H1 (cell line): Measurements from ENCODE around the gene RPS15. TPM values are rescaled to one million over a fixed set of nuclear protein-coding genes. Genes with fewer than 3 reads are reported as not detected.

Source experiments
- ATF3 ChIP-seq: IDR thresholded peaks from 2 replicates; pipeline ENCODE4 v1.6.1; 2011; ENCODE audit warnings: low read depth, mild to moderate bottlenecking, low read length; ENCODE audit not compliant: insufficient read depth
- BACH1 ChIP-seq: IDR thresholded peaks from 2 replicates; pipeline ENCODE4 v1.6.1; 2012; ENCODE audit warnings: low read length, improper control_type of control experiment
- BCL11A ChIP-seq, 2 experiments: IDR thresholded peaks; one replicate each; pipeline ENCODE4 v1.6.1; 2011; ENCODE audit warnings: low read depth in 2 of 2, low read length in 2 of 2, mild to moderate bottlenecking in 2 of 2
- CBX8 ChIP-seq: fragments of 300-800, 300-1000 bp; sonication (generic); IDR thresholded peaks from 2 replicates; pipeline ENCODE4 v1.7.1; 2016; ENCODE audit warnings: low read depth, low read length, borderline replicate concordance
- E2F6 ChIP-seq: IDR thresholded peaks from 2 replicates; pipeline ENCODE4 v1.6.1; 2012; ENCODE audit warnings: inconsistent platforms
- KDM5A ChIP-seq: fragments of 200-600 bp; IDR thresholded peaks from 2 replicates; pipeline ENCODE4 v1.7.1; 2012; ENCODE audit warnings: mild to moderate bottlenecking, low read length, inconsistent platforms, mixed read lengths
- MAX ChIP-seq: IDR thresholded peaks from 2 replicates; pipeline ENCODE4 v1.6.1; 2012; ENCODE audit warnings: inconsistent platforms
- NANOG ChIP-seq: IDR thresholded peaks from 2 replicates; pipeline ENCODE4 v1.6.1; 2011; ENCODE audit warnings: low read length, low read depth, mild to moderate bottlenecking, inconsistent platforms; ENCODE audit not compliant: insufficient read depth, poor library complexity, severe bottlenecking
- PHF8 ChIP-seq: fragments of 200-600 bp; sonication (generic); conservative IDR thresholded peaks from 2 replicates; pipeline ENCODE4 v1.7.1; 2012; ENCODE audit warnings: low read depth, mild to moderate bottlenecking, inconsistent platforms, low read length, moderate library complexity
- RAD21 ChIP-seq, 2 experiments: IDR thresholded peaks in 1 of 2; conservative IDR thresholded peaks in 1 of 2; 2 replicates each; pipeline ENCODE4 v1.6.1; 2011; ENCODE audit warnings: low read depth in 2 of 2, low read length in 2 of 2, improper control_type of control experiment in 1 of 2, inconsistent platforms in 1 of 2, mild to moderate bottlenecking in 1 of 2, moderate library complexity in 1 of 2
- RBBP5 ChIP-seq: IDR thresholded peaks from 2 replicates; pipeline ENCODE4 v1.7.1; 2012; ENCODE audit warnings: low read depth, mild to moderate bottlenecking, inconsistent platforms, low read length, moderate library complexity, borderline replicate concordance
- RNF2 ChIP-seq: fragments of 200-900, 300-1000 bp; sonication (generic); IDR thresholded peaks from 2 replicates; pipeline ENCODE4 v1.7.1; 2016; ENCODE audit warnings: borderline replicate concordance, low read depth, mild to moderate bottlenecking, antibody characterized with exemption, low read length; ENCODE audit not compliant: poor library complexity, severe bottlenecking; ENCODE audit errors: missing control alignments
- SAP30 ChIP-seq: fragments of 300-600 bp; sonication (generic); IDR thresholded peaks from 2 replicates; pipeline ENCODE4 v1.7.1; 2012; ENCODE audit warnings: low read length, moderate library complexity, mild to moderate bottlenecking, inconsistent platforms; ENCODE audit not compliant: insufficient read depth, insufficient replicate concordance
- SIN3A ChIP-seq, 2 experiments: IDR thresholded peaks in 1 of 2; conservative IDR thresholded peaks in 1 of 2; 2 replicates each; pipeline ENCODE4 v1.6.1; 2011 to 2012; ENCODE audit warnings: low read length in 2 of 2, improper control_type of control experiment in 1 of 2, low read depth in 1 of 2, mild to moderate bottlenecking in 1 of 2
- SIX5 ChIP-seq: IDR thresholded peaks from 2 replicates; pipeline ENCODE4 v1.6.1; 2011; ENCODE audit warnings: mild to moderate bottlenecking, low read depth, low read length
- SP1 ChIP-seq: IDR thresholded peaks from 2 replicates; pipeline ENCODE4 v1.6.1; 2011; ENCODE audit warnings: low read depth, low read length
- SP2 ChIP-seq: IDR thresholded peaks from 2 replicates; pipeline ENCODE4 v1.6.1; 2012; ENCODE audit warnings: mild to moderate bottlenecking, low read length, inconsistent platforms
- USF2 ChIP-seq: IDR thresholded peaks from 2 replicates; pipeline ENCODE4 v1.6.1; 2011; ENCODE audit warnings: low read length, improper control_type of control experiment
- YY1 ChIP-seq: IDR thresholded peaks from 2 replicates; pipeline ENCODE4 v1.6.1; 2011; ENCODE audit warnings: low read depth, mild to moderate bottlenecking, low read length
- polyA plus RNA-seq, 7 experiments: library from polyadenylated mRNA; depleted of rRNA in 3 of 7; stranded (reverse) in 5 of 7; unstranded in 2 of 7; fragments of >200 nt in 5 of 7; fragments of 200-250 nt in 2 of 7; gene quantifications; 1 replicate in 5 of 7; 2 replicates in 1 of 7; 4 replicates in 1 of 7; pipeline versions ENCODE4 v1.2.1 to v1.2.3, GENCODE V29; 2011 to 2013; ENCODE audit warnings: missing spikeins in 2 of 7, mixed read lengths in 2 of 7
- total RNA-seq: library from RNA; stranded (reverse); fragmentation: NEBNext Ultra II Directional; extraction: Animal tissue kit (Norgen Biotek cat#: 25700); gene quantifications from 2 replicates; pipeline ENCODE4 v1.2.1, GENCODE V29; 2021

Gene RPS15
- total and polyA plus RNA-seq, 2 of the 8 experiments (the other 6 are each of a cell fraction or from before 2014, with no cell fraction given), result 1,562 to 3,890 TPM

GRCh38 chr19:1406774-1407527 lies 31.2 kb upstream of the RPS15 start (continued):
- peak; percentile 15; the same call in 1 of the 2 replicates for TF ChIP-seq USF2
- no peak for TF ChIP-seq RNF2
- no peak for TF ChIP-seq CBX8
- TF ChIP-seq ATF3, result no peak
- peak; percentile 60 for TF ChIP-seq SAP30
- peak; percentile 65; the same call in 1 of the 2 replicates for TF ChIP-seq E2F6
- TF ChIP-seq RAD21 (IDR thresholded peaks at IDR 0.05 in 1 of 2, conservative IDR thresholded peaks at IDR 0.05 in 1 of 2; ENCODE audit: low read depth in 2 of 2, low read length in 2 of 2), result peak; percentile 23 to 40; a peak in 3 of 4 replicates
- TF ChIP-seq RBBP5, result peak; percentile 34; the same call in 1 of the 2 replicates
- TF ChIP-seq SIN3A (conservative IDR thresholded peaks at IDR 0.05 in 1 of 2, IDR thresholded peaks at IDR 0.05 in 1 of 2; ENCODE audit: low read depth in 1 of 2, low read length in 2 of 2), result peak; percentile 53 to 67; a peak in 1 of 4 replicates
- peak; percentile 74; the same call in 1 of the 2 replicates for TF ChIP-seq SP1
- no peak for TF ChIP-seq SP2
- no peak for TF ChIP-seq YY1
- peak; percentile 57 for TF ChIP-seq PHF8
- no peak for TF ChIP-seq NANOG
- no peak for TF ChIP-seq BCL11A (IDR thresholded peaks at IDR 0.05; ENCODE audit: low read depth in 2 of 2, low read length in 2 of 2)
- peak; percentile 44 for TF ChIP-seq BACH1
- peak; percentile 93 for TF ChIP-seq MAX
- peak; percentile 62; the same call in 1 of the 2 replicates for TF ChIP-seq KDM5A
- peak; percentile 48 for TF ChIP-seq SIX5
